WTC11 (cell line): ENCODE data around the gene MRPS22. TPM values are rescaled to one million over a fixed set of nuclear protein-coding genes. Genes with fewer than 3 reads are reported as not detected.

Source experiments
- ATAC-seq: fragments of 200-7000 bp; cut with Tn5 transposase; 2 replicates; pipeline ENCODE4 v1.10.0; 2021; ENCODE audit warnings: mild to moderate bottlenecking, moderate library complexity
- CTCF ChIA-PET: fragments of 300-600 bp; sonication (Branson Sonifier 250); formaldehyde crosslinking; loops from one replicate; lab custom pipeline; 2021; ENCODE audit warnings: antibody characterized with exemption; lab: Charles Lee
- POLR2A ChIA-PET: fragments of 350-600 bp; sonication (Branson Sonifier 250); formaldehyde crosslinking; loops from one replicate; lab custom pipeline; 2021; ENCODE audit warnings: antibody characterized with exemption; lab: Charles Lee
- DNase-seq: peaks from one replicate; pipeline ENCODE4 v3.0.0; 2021; ENCODE audit warnings: low spot score
- H3K27ac Mint-ChIP-seq: 2 replicates; pipeline ENCODE4 v1.8.0; 2021; ENCODE audit warnings: mixed read lengths
- H3K27me3 Mint-ChIP-seq: 2 replicates; pipeline ENCODE4 v1.8.0; 2021; ENCODE audit warnings: low read depth, mild to moderate bottlenecking, moderate library complexity, mixed read lengths
- H3K36me3 Mint-ChIP-seq: 2 replicates; pipeline ENCODE4 v1.8.0; 2021; ENCODE audit warnings: mixed read lengths
- H3K4me1 Mint-ChIP-seq: 2 replicates; pipeline ENCODE4 v1.8.0; 2022; ENCODE audit warnings: mixed read lengths
- H3K4me3 Mint-ChIP-seq: 2 replicates; pipeline ENCODE4 v1.8.0; 2021; ENCODE audit warnings: mild to moderate bottlenecking, moderate library complexity, mixed read lengths
- H3K9me3 Mint-ChIP-seq: 2 replicates; pipeline ENCODE4 v1.8.0; 2021; ENCODE audit warnings: mixed read lengths
- ARID4B ChIP-seq: sonication (generic); formaldehyde crosslinking; IDR thresholded peaks from 2 replicates; pipeline ENCODE4 v1.8.0; 2023; ENCODE audit warnings: missing genetic modification reagents, mild to moderate bottlenecking, borderline replicate concordance
- ATF1 ChIP-seq: sonication (generic); formaldehyde crosslinking; IDR thresholded peaks from 2 replicates; pipeline ENCODE4 v1.8.1; 2023; ENCODE audit warnings: mild to moderate bottlenecking, moderate library complexity, missing genetic modification reagents
- CREB1 ChIP-seq: sonication (generic); formaldehyde crosslinking; IDR thresholded peaks from 2 replicates; pipeline ENCODE4 v1.8.0; 2023; ENCODE audit warnings: mild to moderate bottlenecking, missing genetic modification reagents
- E2F1 ChIP-seq: sonication (generic); formaldehyde crosslinking; IDR thresholded peaks from 2 replicates; pipeline ENCODE4 v1.8.0; 2022; ENCODE audit warnings: mild to moderate bottlenecking, missing genetic modification reagents
- E2F5 ChIP-seq: sonication (generic); formaldehyde crosslinking; IDR thresholded peaks from 2 replicates; pipeline ENCODE4 v1.8.1; 2022; ENCODE audit warnings: mild to moderate bottlenecking, moderate library complexity, missing genetic modification reagents
- ELF4 ChIP-seq: sonication (generic); formaldehyde crosslinking; IDR thresholded peaks from 2 replicates; pipeline ENCODE4 v1.8.1; 2022; ENCODE audit warnings: low read depth, mild to moderate bottlenecking, moderate library complexity, missing genetic modification reagents
- ESRRA ChIP-seq: sonication (generic); formaldehyde crosslinking; IDR thresholded peaks from 2 replicates; pipeline ENCODE4 v1.8.1; 2022; ENCODE audit warnings: mild to moderate bottlenecking, missing genetic modification reagents, borderline replicate concordance
- FOXP1 ChIP-seq: sonication (generic); formaldehyde crosslinking; IDR thresholded peaks from 2 replicates; pipeline ENCODE4 v1.8.0; 2022; ENCODE audit warnings: missing genetic modification reagents, mild to moderate bottlenecking, moderate library complexity, borderline replicate concordance
- IRF2 ChIP-seq: sonication (generic); formaldehyde crosslinking; IDR thresholded peaks from 2 replicates; pipeline ENCODE4 v1.8.0; 2022; ENCODE audit warnings: low read depth, missing genetic modification reagents, borderline replicate concordance
- JUN ChIP-seq: sonication (generic); formaldehyde crosslinking; IDR thresholded peaks from 2 replicates; pipeline ENCODE4 v1.8.0; 2023; ENCODE audit warnings: mild to moderate bottlenecking, missing genetic modification reagents
- MAX ChIP-seq: sonication (generic); formaldehyde crosslinking; IDR thresholded peaks from 2 replicates; pipeline ENCODE4 v1.8.0; 2022; ENCODE audit warnings: mild to moderate bottlenecking, missing genetic modification reagents
- MLX ChIP-seq: sonication (generic); formaldehyde crosslinking; IDR thresholded peaks from 2 replicates; pipeline ENCODE4 v1.8.1; 2023; ENCODE audit warnings: mild to moderate bottlenecking, missing genetic modification reagents, moderate library complexity
- NFATC4 ChIP-seq: fragments of 250-450 bp; sonication (Bioruptor Pico); IDR thresholded peaks from 2 replicates; pipeline ENCODE4 v1.9.0; 2021; ENCODE audit warnings: mild to moderate bottlenecking
- NFYB ChIP-seq: sonication (generic); formaldehyde crosslinking; conservative IDR thresholded peaks from 2 replicates; pipeline ENCODE4 v1.8.0; 2022; ENCODE audit warnings: low read depth, missing genetic modification reagents
- NR1H2 ChIP-seq: sonication (generic); formaldehyde crosslinking; IDR thresholded peaks from 2 replicates; pipeline ENCODE4 v1.9.0; 2021; ENCODE audit warnings: mild to moderate bottlenecking, moderate library complexity, missing genetic modification reagents
- NR2C2 ChIP-seq: sonication (generic); formaldehyde crosslinking; IDR thresholded peaks from 2 replicates; pipeline ENCODE4 v1.8.0; 2022; ENCODE audit warnings: mild to moderate bottlenecking, missing genetic modification reagents
- PRRX2 ChIP-seq: fragments of 250-450 bp; sonication (Bioruptor Pico); IDR thresholded peaks from 2 replicates; pipeline ENCODE4 v1.8.0; 2021; ENCODE audit warnings: mild to moderate bottlenecking
- RELA ChIP-seq: sonication (generic); formaldehyde crosslinking; IDR thresholded peaks from 2 replicates; pipeline ENCODE4 v1.8.1; 2022; ENCODE audit warnings: missing genetic modification reagents, mild to moderate bottlenecking, borderline replicate concordance
- SMAD4 ChIP-seq: sonication (generic); formaldehyde crosslinking; IDR thresholded peaks from 2 replicates; pipeline ENCODE4 v1.8.0; 2022; ENCODE audit warnings: mild to moderate bottlenecking, missing genetic modification reagents
- USF1 ChIP-seq: sonication (generic); formaldehyde crosslinking; IDR thresholded peaks from 2 replicates; pipeline ENCODE4 v1.8.0; 2022; ENCODE audit warnings: mild to moderate bottlenecking, missing genetic modification reagents
- ZNF121 ChIP-seq: sonication (generic); formaldehyde crosslinking; IDR thresholded peaks from 2 replicates; pipeline ENCODE4 v1.8.0; 2023; ENCODE audit warnings: missing genetic modification reagents
- ZNF317 ChIP-seq: sonication (generic); formaldehyde crosslinking; IDR thresholded peaks from 2 replicates; pipeline ENCODE4 v1.8.1; 2023; ENCODE audit warnings: low read depth, mild to moderate bottlenecking, moderate library complexity, missing genetic modification reagents, borderline replicate concordance
- ZNF396 ChIP-seq: fragments of 250-450 bp; sonication (Bioruptor Pico); IDR thresholded peaks from 2 replicates; pipeline ENCODE4 v1.8.0; 2021; ENCODE audit warnings: mild to moderate bottlenecking, moderate library complexity, borderline replicate concordance
- ZNF416 ChIP-seq: fragments of 250-450 bp; sonication (Bioruptor Pico); IDR thresholded peaks from 2 replicates; pipeline ENCODE4 v1.9.0; 2021; ENCODE audit warnings: mild to moderate bottlenecking, inconsistent platforms
- ZNF425 ChIP-seq: fragments of 250-450 bp; sonication (Bioruptor Pico); conservative IDR thresholded peaks from 2 replicates; pipeline ENCODE4 v1.9.0; 2021; ENCODE audit warnings: mild to moderate bottlenecking
- ZSCAN18 ChIP-seq: fragments of 250-450 bp; sonication (Bioruptor Pico); IDR thresholded peaks from 2 replicates; pipeline ENCODE4 v2.1.2; 2022; ENCODE audit warnings: mild to moderate bottlenecking, moderate library complexity
- total RNA-seq: library from RNA; stranded (reverse); gene quantifications from 3 replicates; pipeline ENCODE4 v1.2.3, GENCODE V29; 2021

MRPS22 gene
- total RNA-seq, 1 experiment from 2014 or later, result 44.6 TPM

GRCh38 chr3:139326707-139327106 lies 17.1 kb upstream of the MRPS22 start (continued):
- TF ChIP-seq ZNF425 (CRISPR knock-in tag) (no peak), NFYB (CRISPR knock-in tag) (no peak), ZNF317 (CRISPR knock-in tag) (no peak), NR1H2 (no peak), CREB1 (CRISPR knock-in tag) (no peak), ARID4B (CRISPR knock-in tag) (no peak), ZNF121 (CRISPR knock-in tag) (no peak)

- Mint-ChIP-seq H3K4me1 (peaks cover 4% of the 10 kb centered on the region; the same call in 1 of the 2 replicates), H3K9me3 (no peaks in the 10 kb centered on the region), H3K4me3 (no peak overlapping the region), H3K27ac (no peak overlapping the region)
- DNase-seq (no peak), ATAC-seq (no peak)
- POLR2A ChIA-PET, result no interaction called here
- CTCF ChIA-PET, result interaction anchor here (1.0 to 2.3 kb wide), 3 partner anchors 9 to 216 kb away, joined by 3 to 62 read pairs (median 43); no protein-coding TSS in a partner anchor
- TF ChIP-seq MLX, result no peak
- TF ChIP-seq ZSCAN18 (CRISPR knock-in tag), result no peak
- TF ChIP-seq NR2C2, result no peak
- no peak for TF ChIP-seq E2F1 (CRISPR knock-in tag)
- no peak for TF ChIP-seq NFATC4 (CRISPR knock-in tag)
- TF ChIP-seq USF1 (CRISPR knock-in tag), result no peak
- no peak for TF ChIP-seq MAX (CRISPR knock-in tag)
- no peak for TF ChIP-seq PRRX2
- no peak for TF ChIP-seq RELA (CRISPR knock-in tag)
- TF ChIP-seq FOXP1, result no peak
- no peak for TF ChIP-seq JUN (CRISPR knock-in tag)
- no peak for TF ChIP-seq ZNF416 (CRISPR knock-in tag)
- TF ChIP-seq E2F5 (CRISPR knock-in tag), result no peak
- TF ChIP-seq CREB1 (CRISPR knock-in tag), result no peak
- no peak for TF ChIP-seq ATF1 (CRISPR knock-in tag)
- TF ChIP-seq ELF4 (CRISPR knock-in tag), result no peak
- no peak for TF ChIP-seq SMAD4
- TF ChIP-seq ZNF396 (CRISPR knock-in tag), result no peak
- TF ChIP-seq IRF2 (CRISPR knock-in tag), result no peak
- TF ChIP-seq ESRRA, result no peak
- TF ChIP-seq, all 79 proteins: peak for 0
- Mint-ChIP-seq H3K36me3 (no peaks in the 10 kb centered on the region), H3K27me3 (peaks cover 45% of the 10 kb centered on the region)
These were observed 16.6 kb upstream of the MRPS22 start for GRCh38 chr3:139327231-139327630.
